ENCODE results near the gene PDE8B. TPM values are rescaled to one million over a fixed set of nuclear protein-coding genes. Genes with fewer than 3 reads are reported as not detected.

PDE8B gene
- total and polyA plus RNA-seq, 7 donors, result 0.23 to 11.3 (median 2.9) TPM

DNA sequence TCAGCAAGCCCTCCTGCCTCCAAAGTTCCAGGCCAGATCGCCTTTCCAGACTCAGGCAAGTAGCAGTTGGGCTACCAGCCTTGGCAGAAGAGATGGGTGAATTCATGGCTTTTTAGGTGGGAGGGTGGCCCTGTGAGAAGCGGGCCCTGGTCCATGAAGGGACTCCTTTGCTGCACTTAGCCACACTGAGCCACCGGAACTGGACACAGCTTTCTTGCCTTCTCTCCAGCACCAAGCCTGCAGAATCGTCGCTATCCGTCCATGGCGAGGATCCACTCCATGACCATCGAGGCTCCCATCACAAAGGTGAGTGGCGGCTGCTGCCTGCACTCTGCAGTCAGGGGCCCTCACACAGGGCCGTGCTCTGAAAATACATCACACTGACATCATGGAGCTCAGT is 196.7 kb downstream of the PDE8B start:
- no peaks in the 10 kb centered on the region for H3K9me3 ChIP-seq
- intact Hi-C loops (cut with DNase I), result no loop called here
- no peaks in the 10 kb centered on the region for H3K36me3 ChIP-seq
- H3K27ac ChIP-seq, result no peak overlapping the region
- no peaks in the 10 kb centered on the region for H3K4me1 ChIP-seq
- WGBS, 2 donors, result 93 to 94% methylated on average over 10 of the region's 10 CpGs
- H3K27me3 ChIP-seq, result no peaks in the 10 kb centered on the region
- no peak for DNase-seq
- TF ChIP-seq EP300 (IDR thresholded peaks at IDR 0.05), result no peak
- TF ChIP-seq, protein P1, sequence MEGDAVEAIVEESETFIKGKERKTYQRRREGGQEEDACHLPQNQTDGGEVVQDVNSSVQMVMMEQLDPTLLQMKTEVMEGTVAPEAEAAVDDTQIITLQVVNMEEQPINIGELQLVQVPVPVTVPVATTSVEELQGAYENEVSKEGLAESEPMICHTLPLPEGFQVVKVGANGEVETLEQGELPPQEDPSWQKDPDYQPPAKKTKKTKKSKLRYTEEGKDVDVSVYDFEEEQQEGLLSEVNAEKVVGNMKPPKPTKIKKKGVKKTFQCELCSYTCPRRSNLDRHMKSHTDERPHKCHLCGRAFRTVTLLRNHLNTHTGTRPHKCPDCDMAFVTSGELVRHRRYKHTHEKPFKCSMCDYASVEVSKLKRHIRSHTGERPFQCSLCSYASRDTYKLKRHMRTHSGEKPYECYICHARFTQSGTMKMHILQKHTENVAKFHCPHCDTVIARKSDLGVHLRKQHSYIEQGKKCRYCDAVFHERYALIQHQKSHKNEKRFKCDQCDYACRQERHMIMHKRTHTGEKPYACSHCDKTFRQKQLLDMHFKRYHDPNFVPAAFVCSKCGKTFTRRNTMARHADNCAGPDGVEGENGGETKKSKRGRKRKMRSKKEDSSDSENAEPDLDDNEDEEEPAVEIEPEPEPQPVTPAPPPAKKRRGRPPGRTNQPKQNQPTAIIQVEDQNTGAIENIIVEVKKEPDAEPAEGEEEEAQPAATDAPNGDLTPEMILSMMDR (IDR thresholded peaks at IDR 0.05), result no peak
- TF ChIP-seq POLR2AphosphoS5 (IDR thresholded peaks at IDR 0.05), result no peak
- TF ChIP-seq POLR2A (IDR thresholded peaks at IDR 0.05), result no peak
- no peak overlapping the region for H3K4me3 ChIP-seq

DNA sequence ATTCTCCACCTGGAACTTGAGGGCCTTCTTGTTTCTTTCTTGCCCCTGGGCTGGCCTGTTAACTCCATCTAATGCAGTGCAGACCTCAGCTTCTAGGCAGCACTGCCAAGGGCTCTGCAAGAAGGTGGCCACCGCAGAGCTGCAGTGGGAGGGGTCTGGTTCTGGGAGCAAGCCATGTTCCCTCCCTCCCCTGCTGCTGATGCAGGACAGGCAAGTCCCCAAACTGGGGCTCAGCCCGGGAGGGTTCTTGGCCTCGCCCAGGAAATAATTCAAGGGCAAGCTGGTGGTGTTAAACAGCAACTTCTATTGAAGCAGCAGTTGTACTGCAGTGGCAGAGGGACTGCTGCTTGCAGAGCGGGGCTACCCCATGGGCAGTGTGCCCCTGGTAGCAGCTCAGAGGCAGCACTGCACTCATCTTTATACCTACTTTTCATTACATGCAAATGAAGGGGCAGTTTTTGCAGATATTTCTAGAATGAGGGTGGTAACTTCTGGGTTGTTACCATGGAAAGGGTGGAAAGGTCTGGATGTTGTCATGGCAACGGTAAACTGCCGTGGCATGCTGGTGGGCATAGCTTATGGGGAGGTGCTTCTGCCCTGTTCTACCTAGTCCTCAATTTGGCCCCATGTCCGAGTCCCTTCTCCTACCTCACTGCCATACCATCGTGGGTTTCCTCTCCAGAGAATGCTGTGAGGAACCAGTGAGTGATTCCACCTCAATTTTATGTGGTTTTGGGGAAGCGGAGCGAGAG is 199.6 kb downstream of the PDE8B start:
- Histone ChIP-seq H3K9me3 (no peaks in the 10 kb centered on the region), H3K27me3 (no peaks in the 10 kb centered on the region), H3K27ac (no peak overlapping the region), H3K4me3 (no peak overlapping the region), H3K36me3 (no peaks in the 10 kb centered on the region), H3K4me1 (no peaks in the 10 kb centered on the region)
- WGBS, 2 donors, result 73 to 83% methylated on average over 10 of the region's 10 CpGs
- DNase-seq, result no peak
- intact Hi-C loops (cut with DNase I), result no loop called here
- TF ChIP-seq POLR2AphosphoS5 (IDR thresholded peaks at IDR 0.05), result no peak
- TF ChIP-seq, protein P1 (IDR thresholded peaks at IDR 0.05), result no peak
- TF ChIP-seq POLR2A (IDR thresholded peaks at IDR 0.05), result no peak
- no peak for TF ChIP-seq EP300 (IDR thresholded peaks at IDR 0.05)

DNA sequence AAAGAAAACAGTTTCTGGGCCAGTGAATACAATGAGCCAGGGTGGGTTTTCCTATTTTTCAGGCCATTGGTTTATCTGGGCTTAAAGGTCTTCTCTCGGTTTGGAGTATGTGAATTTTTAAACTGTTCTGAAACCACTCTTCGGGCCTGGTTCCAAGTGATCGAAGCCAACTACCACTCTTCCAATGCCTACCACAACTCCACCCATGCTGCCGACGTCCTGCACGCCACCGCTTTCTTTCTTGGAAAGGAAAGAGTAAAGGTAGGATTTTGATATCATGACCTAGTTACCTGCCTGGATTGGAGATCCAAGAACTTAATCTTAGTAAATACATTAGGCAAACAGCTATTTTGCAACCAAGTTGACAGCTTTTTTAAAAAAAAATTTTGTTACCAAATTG is 202.6 kb downstream of the PDE8B start:
- H3K4me1 ChIP-seq, result no peaks in the 10 kb centered on the region
- no peaks in the 10 kb centered on the region for H3K9me3 ChIP-seq
- no peak overlapping the region for H3K4me3 ChIP-seq
- no peaks in the 10 kb centered on the region for H3K27me3 ChIP-seq
- TF ChIP-seq, protein P1 (IDR thresholded peaks at IDR 0.05), result no peak
- TF ChIP-seq POLR2AphosphoS5 (IDR thresholded peaks at IDR 0.05) (no peak), EP300 (IDR thresholded peaks at IDR 0.05) (no peak), POLR2A (IDR thresholded peaks at IDR 0.05) (no peak)
- H3K27ac ChIP-seq, result no peak overlapping the region
- WGBS, 2 donors, result 94 to 97% methylated on average over 7 of the region's 7 CpGs
- intact Hi-C loops (cut with DNase I), result no loop called here
- DNase-seq, result no peak
- H3K36me3 ChIP-seq, result no peaks in the 10 kb centered on the region

DNA sequence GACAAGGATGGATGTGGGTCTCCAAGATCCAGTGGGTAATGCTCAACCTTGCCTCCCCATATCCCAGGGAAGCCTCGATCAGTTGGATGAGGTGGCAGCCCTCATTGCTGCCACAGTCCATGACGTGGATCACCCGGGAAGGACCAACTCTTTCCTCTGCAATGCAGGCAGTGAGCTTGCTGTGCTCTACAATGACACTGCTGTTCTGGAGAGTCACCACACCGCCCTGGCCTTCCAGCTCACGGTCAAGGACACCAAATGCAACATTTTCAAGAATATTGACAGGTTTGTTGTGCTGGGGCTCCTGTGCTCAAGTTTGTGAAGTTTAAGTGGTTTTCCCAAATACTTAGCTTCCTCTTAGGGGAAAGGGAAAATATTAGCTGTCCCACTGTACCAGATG is 207.7 kb downstream of the PDE8B start:
- no peaks in the 10 kb centered on the region for H3K4me1 ChIP-seq

More for the DNA sequence above, 207.7 kb downstream of the PDE8B start:
- DNase-seq, result no peak
- H3K27me3 ChIP-seq, result no peaks in the 10 kb centered on the region
- WGBS, 2 donors, result 88 to 93% methylated on average over 5 of the region's 5 CpGs
- TF ChIP-seq POLR2AphosphoS5 (IDR thresholded peaks at IDR 0.05) (no peak), POLR2A (IDR thresholded peaks at IDR 0.05) (no peak), EP300 (IDR thresholded peaks at IDR 0.05) (no peak)
- TF ChIP-seq, protein P1 (IDR thresholded peaks at IDR 0.05), result no peak
- no peaks in the 10 kb centered on the region for H3K36me3 ChIP-seq
- no peaks in the 10 kb centered on the region for H3K9me3 ChIP-seq
- H3K4me3 ChIP-seq, result no peak overlapping the region
- H3K27ac ChIP-seq, result no peak overlapping the region
- intact Hi-C loops (cut with DNase I), result no loop called here

Data from sigmoid colon (tissue), 7 donors.